ELF-1 (cell line): Measurements from ENCODE around the gene PTGES2.
"Not testable (repeated sequence)": the region's sequence is repeated elsewhere in the genome, so short reads cannot be mapped to it uniquely, and the experiment has no call there.

Experiments
- DNase-seq: peaks from one replicate; pipeline ENCODE4 v3.0.0-alpha.2; 2016; ENCODE audit warnings: low read depth, low spot score

The PTGES2 gene

DNA sequence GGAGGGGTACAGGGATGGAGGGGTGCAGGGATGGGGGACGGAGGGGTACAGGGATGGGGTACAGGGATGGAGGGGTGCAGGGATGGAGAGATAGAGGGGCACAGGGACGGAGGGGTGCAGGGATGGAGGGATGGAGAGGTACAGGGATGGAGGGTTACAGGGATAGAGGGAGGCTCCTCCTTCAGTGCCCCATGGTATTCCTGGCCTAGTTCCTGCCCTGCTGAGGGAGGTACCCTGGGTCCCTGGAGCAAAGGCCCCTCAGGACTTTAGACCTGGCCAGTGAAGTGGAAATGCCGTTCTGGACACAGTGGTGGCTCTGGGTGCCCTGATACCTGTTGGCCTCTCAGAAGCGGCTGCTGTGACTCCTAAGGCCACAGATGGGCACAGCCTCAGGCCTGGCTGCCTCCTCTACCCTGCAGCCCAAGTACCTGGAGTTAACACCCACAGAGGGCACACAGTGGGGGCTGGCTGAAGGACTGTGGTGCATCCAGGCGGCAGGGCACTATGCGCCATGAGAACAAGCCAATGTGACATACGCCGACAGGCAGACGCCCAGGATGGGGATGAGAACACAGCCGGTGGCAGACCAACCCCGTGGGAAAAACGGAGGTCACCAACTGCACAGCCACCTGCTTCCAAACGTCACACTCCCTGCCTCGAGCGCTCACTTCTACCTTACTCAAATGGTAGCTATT is 8.4 kb downstream of the PTGES2 start:
- no peak for DNase-seq

DNA sequence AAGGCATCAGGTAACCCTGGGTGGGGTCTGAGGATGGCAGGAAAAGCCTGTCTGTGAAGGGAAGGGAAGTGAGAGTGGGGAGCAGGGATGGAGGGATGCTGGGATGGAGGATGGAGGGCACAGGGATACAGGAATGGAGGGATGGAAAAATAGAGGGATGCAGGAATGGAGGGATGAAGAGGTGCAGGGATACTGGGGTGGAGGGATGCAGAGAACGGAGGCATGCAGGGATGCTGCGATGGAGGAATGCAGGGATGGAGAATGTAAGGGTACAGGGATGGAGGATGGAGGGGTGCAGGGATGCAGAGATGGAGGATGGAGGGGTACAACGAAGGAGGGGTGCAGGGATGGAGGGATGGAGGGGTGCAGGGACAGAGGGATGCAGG is 9.1 kb downstream of the PTGES2 start:
- DNase-seq: no peak

DNA sequence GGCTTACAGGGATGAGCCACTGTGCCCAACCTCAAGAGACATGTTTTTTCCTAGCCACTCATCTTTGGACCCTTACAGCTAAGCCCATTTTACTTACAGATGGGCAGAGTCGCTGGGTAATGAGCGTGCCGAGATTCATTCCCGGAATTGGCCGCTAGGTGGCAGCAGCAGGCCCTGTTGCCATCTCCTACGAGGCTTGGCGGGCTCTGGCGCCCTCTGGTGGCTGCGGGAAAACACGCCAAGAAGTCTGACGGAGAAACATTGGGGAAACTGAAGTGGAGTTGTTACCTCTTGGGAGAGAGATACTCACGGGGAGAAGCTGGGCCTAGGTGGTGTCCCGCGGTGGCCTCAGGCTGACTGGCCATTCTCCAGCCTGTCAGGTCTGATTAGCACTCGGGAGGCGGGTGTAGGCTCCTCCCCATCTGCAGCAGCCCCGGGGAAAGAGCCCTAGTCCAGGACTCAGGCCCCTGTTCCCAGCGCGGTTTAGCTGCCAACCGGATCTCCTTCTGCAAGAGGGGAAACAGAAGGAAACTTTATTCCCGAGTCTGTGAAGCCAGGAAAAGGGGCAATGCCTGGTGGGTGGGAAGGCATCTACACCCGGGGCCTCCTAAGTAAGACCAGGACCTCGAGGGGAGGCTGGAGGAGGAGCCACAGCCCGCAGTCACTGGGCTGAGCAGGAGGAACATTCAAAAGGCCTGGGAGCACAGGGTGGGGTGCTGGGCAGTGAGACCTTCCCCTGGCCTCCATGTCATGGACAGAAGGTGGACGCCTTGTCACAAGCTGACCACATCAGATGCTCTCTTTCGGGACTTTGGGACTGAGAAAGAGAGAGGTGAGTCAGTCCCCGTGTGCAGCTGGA is 9.7 kb downstream of the PTGES2 start:
- DNase-seq: peak; percentile 99

DNA sequence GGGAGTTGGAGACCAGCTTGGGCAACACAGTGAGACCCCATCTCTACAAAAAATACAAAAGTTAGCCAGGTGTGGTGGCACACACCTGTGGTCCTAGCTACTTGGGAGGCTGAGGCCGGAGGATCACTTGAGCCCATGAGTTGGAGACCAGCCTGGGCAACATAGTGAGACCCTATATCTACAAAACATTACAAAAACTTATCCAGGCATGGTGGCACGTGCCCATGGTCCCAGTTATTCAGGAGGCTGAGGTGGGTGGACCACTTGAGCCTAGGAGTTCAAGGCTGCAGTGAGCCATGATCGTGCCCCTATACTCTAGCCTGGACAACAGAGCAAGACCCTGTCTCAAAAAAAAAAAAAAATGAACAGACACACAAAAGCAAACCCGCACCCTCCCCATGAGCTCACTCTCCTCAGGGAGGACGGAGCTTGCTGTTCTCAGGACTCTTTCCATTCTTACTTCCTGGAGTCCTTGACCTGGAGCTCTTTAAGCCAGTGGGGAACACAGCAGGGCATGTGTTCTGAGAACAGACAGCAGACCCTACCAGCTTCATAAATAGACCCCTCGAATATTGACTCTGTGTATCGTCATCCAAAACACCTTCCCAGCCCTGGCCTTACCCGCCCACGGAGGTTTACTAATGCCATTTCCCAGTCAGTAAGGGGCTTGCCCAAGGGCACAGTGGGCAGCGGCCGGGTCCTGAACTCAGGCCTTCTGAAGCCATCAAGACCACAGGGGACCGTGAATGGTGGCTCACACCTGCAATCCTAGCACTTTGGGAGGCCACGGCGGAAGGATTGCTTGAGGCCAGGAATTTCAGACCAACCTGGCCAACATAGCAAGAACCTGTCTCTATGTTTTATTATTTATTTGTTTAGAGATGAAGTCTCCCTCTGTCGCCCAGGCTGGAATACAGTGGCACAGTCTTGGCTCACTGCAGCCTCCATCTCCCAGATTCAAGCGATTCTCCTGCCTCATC is 11.1 kb downstream of the PTGES2 start:
- DNase-seq: no peak

DNA sequence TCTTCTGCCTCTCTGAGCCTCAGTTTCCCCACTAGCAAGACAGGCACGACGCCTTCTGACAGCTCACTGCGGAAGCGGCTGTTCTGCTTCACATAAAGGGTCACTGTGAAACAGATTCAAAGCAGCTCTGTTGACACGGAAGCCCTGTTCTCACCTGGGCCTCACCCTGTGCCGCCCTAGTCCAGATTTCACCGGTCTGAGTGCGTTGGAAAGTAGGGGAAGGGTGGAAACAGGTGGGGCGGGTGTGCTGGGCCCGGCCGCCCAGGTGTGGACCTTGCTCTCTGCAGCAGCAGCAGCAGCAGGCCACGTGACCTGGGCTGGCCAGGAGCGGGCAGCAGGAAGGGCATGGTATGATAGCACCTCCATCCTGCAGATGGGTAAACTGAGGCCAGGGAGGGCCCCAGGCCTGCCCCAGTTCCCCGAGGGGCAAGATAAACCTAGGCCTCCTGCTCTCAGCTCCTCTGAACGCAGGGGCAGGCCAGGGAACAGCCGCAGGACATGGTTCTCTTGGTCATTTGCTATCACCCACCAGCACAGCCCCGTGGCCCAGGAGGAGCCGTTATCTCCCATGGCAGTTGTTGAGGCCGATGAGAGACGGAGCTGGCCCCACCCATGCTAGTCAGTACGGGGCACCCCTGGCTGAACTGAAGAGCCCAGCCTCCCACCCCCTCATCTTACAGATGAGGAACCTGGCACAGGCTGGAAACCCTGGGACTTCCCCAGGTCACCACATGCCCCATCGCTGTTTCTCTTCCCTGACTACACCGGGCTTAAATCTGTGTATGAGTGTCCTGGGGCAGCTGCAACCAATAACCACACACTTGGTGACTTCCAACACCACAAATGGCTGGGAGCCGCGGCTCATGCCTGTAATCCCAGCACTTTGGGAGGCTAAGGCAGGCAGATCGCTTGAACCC is 12.1 kb downstream of the PTGES2 start:
- no peak for DNase-seq

DNA sequence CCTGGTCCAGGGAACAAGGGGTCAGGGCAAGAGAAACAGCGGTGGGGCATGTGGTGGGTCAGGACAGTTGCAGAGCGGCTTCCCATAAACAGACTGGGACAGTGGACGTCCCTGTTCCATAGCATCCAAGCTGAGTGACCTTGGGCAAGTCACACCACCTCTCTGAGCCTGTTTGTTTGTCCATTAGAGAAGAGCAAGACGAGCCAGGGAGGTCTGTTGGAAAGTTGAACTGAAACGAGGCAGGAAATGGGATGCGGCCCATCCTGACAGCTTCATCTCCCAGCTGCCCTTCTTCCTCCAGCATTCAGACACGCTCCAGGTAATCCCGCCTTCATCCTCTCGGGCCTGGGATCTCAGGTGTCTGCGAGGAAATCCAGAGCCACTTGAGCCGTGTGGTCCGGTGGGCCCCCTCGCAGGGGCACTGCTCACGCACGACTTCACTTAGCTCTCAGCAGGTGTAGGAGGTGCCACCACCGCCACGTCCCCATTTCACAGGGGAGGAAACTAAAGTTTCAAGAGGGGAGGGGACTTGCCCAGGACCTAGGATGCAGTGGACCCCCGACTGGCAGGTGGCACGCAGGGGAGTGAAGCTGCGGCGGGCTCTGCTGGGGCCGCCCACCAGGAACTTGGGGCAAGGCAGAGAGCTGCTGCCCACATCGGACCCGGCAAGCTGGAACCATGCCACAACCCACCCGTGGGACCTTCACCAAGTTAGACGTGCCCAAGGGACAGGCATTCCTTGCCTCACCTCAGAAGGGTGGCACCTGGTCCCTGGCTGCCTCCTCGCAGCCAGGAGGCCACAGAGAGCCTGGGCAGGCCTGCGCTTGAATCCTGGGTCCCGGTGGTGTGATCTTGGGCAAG is 13.0 kb downstream of the PTGES2 start:
- no peak for DNase-seq

DNA sequence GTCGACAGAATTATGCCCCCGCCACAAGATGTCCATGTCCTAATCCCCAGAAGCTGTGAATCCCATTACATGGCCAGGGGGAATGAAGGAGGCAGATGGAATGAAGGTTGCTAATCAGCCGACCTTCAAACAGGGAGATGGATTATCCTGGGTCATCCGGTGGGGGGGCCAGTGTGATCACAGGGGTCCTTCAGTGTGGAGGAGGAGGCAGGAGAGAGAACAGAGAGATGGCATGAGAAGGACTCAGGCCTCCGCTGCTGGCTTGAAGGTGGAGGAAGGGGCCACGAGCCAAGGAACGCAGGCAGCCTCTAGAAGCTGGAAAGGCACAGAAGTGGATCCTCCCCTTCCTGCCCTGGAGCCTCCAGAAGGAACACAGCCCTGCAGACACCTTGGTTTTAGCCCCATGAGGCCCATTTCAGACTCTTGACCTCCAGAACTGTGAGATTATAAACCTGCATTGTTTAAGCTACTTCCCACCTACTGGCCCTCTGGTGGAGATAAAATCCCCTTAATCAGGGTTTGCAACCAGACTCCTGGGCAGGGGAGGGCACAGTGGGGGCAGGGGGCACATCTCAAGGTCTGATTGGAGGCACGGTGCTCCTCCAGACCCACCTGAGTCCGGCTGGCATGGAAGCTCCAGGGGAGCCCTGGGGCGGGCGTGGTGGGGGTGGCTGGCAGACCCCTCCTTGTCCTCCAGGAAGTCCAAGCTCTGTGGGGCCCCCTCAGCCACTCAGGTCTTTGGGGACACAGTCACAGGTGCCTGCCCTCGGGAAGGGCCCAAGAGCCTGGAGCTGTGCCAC is 13.8 kb downstream of the PTGES2 start:
- DNase-seq: no peak

DNA sequence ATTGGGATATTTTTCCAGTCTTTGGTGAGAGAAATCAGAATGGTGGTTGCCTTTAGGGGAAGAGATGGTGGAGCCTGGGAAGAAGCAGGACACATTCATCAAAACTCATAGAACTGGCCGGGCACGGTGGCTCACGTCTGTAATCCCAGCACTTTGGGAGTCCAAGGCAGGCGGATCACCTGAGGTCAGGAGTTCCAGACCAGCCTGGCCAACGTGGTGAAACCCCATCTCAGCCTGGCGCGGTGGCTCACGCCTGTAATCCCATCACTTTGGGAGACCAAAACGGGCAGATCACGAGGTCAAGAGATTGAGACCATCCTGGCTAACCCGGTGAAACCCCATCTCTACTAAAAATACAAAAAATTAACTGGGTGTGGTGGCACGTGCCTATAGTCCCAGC is 15.8 kb downstream of the PTGES2 start:
- DNase-seq: not testable (repeated sequence)

DNA sequence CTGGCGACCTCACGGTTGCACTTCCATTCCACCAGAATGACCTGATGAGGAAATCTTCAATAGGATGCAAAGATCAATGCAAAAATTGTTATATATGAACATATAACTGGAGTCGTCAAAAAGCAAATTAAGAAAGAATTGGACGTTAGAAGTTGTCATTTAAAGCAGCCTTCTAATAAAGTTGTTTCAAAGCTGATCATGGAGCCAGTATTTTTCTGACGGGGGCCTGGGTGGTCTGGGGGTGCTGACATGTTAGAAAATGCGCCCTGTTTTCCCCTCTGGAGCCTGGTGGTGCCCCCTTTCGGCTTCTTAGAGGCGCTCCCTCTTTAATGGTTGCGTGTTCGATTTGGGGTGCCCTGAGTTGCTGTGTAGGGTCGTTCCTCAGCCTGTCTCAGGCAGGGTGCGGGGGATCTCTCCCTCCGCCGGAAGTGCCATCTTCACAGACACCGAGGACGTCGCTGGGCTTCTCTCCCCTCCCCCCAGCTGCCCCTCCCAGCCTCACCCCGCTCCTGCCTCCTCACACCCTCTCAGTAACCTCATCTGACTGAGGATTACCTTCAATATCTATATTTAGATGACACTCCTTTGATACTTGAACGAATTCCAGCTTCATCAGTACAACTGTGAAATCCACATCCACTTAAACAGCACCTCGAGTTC is 18.3 kb downstream of the PTGES2 start:
- no peak for DNase-seq

DNA sequence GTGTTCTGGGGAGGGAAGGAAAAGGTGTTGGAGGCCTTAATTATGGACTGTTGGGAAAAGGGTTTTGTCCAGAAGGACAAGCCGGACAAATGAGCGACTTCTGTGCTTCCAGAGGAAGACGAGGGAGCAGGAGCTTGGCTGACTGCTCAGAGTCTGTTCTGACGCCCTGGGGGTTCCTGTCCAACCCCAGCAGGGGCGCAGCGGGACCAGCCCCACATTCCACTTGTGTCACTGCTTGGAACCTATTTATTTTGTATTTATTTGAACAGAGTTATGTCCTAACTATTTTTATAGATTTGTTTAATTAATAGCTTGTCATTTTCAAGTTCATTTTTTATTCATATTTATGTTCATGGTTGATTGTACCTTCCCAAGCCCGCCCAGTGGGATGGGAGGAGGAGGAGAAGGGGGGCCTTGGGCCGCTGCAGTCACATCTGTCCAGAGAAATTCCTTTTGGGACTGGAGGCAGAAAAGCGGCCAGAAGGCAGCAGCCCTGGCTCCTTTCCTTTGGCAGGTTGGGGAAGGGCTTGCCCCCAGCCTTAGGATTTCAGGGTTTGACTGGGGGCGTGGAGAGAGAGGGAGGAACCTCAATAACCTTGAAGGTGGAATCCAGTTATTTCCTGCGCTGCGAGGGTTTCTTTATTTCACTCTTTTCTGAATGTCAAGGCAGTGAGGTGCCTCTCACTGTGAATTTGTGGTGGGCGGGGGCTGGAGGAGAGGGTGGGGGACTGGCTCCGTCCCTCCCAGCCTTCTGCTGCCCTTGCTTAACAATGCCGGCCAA is 19.1 kb downstream of the PTGES2 start:
- DNase-seq: no peak

DNA sequence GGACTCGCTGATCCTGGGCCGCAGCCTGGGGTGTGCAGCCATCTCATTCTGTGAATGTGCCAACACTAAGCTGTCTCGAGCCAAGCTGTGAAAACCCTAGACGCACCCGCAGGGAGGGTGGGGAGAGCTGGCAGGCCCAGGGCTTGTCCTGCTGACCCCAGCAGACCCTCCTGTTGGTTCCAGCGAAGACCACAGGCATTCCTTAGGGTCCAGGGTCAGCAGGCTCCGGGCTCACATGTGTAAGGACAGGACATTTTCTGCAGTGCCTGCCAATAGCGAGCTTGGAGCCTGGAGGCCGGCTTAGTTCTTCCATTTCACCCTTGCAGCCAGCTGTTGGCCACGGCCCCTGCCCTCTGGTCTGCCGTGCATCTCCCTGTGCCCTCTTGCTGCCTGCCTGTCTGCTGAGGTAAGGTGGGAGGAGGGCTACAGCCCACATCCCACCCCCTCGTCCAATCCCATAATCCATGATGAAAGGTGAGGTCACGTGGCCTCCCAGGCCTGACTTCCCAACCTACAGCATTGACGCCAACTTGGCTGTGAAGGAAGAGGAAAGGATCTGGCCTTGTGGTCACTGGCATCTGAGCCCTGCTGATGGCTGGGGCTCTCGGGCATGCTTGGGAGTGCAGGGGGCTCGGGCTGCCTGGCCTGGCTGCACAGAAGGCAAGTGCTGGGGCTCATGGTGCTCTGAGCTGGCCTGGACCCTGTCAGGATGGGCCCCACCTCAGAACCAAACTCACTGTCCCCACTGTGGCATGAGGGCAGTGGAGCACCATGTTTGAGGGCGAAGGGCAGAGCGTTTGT is 19.9 kb downstream of the PTGES2 start:
- DNase-seq: no peak

DNA sequence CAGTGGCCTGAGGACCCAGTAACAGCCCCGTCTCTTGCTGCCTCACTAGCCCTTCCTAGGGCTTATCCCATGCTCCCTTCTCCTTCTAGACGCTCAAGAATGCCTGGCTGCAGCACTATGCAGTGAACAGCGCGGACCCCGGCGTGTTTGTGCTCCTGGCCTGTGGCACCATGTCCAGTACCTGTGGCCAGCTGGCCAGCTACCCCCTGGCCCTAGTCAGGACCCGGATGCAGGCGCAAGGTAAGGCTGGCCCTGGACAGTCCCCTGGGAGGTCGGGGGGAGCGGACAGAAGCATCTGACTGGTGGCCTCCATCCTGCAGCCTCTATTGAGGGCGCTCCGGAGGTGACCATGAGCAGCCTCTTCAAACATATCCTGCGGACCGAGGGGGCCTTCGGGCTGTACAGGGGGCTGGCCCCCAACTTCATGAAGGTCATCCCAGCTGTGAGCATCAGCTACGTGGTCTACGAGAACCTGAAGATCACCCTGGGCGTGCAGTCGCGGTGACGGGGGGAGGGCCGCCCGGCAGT is 20.5 kb downstream of the PTGES2 start:
- no peak for DNase-seq

DNA sequence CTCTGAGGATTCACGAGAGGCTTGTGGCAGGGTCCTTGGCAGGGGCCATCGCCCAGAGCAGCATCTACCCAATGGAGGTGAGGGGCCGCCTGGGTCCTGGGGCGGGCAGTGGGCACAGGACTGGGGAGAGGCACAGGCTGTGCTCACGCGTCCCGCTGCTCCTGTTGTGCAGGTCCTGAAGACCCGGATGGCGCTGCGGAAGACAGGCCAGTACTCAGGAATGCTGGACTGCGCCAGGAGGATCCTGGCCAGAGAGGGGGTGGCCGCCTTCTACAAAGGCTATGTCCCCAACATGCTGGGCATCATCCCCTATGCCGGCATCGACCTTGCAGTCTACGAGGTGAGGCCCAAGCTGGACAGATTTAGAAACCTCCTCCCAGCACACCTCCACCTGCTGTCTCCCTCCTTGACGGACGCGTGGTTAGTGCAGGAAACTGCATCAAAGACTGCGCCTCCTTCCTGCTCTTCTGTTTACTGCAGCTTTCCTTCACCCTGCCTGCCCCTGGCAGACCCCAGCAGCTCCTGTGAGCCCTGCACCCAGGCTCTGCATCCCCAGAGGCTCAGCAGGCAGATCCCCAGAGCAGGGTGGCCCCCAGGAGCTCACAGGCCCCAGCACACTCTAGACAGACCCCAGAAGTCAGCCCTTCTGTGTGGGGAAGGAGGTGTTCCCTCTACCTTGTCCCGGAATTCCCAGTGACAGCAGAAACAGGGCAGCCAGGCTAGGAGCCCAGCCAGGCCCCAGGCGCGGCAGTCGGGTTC is 21.2 kb downstream of the PTGES2 start:
- no peak for DNase-seq

DNA sequence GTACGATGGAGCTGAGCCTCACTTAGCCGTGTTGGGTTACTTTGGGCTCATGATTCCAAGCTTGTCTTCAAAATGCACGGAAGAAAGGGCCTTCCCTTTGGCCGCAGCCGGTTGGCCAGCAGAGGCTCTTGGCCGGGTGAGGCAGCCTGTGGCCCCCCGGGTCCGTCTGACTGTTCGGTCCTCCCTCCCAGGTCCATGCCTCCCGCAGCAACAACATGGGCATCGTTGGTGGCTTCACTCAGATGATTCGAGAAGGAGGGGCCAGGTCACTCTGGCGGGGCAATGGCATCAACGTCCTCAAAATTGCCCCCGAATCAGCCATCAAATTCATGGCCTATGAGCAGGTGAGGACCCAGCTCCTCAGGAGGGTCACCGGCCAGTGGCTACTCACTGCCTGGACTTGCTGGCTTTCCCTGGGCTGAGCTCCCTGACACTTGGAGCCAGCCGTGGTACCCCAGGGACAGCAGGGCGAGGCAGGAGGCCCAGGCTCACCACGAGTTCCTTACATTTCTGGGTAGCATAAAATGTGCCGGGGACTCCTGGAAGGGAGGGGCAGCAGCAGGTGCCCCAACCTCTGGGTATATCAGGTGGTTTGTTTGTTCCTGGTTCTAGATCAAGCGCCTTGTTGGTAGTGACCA is 21.9 kb downstream of the PTGES2 start:
- DNase-seq: no peak

DNA sequence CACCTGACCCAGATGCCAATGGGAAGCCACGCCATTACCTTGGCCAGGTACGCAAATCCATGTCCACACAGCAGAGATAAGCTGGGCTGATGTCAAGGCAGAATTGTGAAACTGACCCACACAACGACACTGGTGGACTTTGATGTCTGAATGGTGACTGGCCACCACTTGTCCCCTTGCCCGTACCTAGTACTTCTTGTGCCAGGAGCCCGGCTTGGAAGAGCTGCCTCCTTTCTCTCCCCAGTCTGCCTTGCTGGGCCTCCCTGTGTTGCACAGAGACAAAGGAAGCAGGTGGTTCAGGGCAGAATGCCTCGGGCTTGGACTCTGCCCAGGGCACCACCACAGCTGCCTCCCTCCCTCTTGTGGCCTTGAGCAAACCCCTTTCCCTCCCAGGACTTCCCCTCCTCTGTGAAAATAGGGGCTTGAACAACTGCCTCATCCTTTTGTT is 23.3 kb downstream of the PTGES2 start:
- no peak for DNase-seq
